22Rv1 (cell line): ENCODE measurements around the gene NEDD4L.

Experiments
- CTCF ChIP-seq: fragments of 450-650 bp; IDR thresholded peaks from 2 replicates; pipeline ENCODE4 v1.5.1; 2017; ENCODE audit warnings: mild to moderate bottlenecking
- ZFX ChIP-seq: fragments of 450-650 bp; IDR thresholded peaks from 2 replicates; pipeline ENCODE4 v1.6.1; 2017; ENCODE audit warnings: antibody characterized with exemption, borderline replicate concordance

GRCh38 chr18:58359218-58359617 is 315.2 kb downstream of the NEDD4L start:
- TF ChIP-seq CTCF (no peak), ZFX (no peak)
